Measurements from ENCODE around the gene SPARC. TPM values are rescaled to one million over a fixed set of nuclear protein-coding genes. Genes with fewer than 3 reads are reported as not detected.

SPARC gene
- 15.7 to 25.9 TPM (median 23.0 TPM) in 5 replicates for total RNA-seq (2022; extraction: Qiagen RNA extraction)

GRCh38 chr5:151686674-151687407, at the start of gene SPARC:
Gene SPARC (minus strand): TSS chr5:151686915. CDS start chr5:151676188, 10,727 bp downstream.

Other genes starting within 250 kb of the SPARC start
- gene SLC36A1, start 239.3 kb downstream of the SPARC start, total RNA-seq (2022; extraction: Qiagen RNA extraction): 5.5 to 9.6 TPM (median 8.8 TPM) in 5 replicates
- 0.01 to 0.02 TPM in 2 of 5 replicates, not detected in the others for gene FAT2, start 95.6 kb downstream of the SPARC start, total RNA-seq (2022; extraction: Qiagen RNA extraction)
- 171 to 226 TPM (median 188 TPM) in 5 replicates for gene ATOX1, start 71.7 kb upstream of the SPARC start, total RNA-seq (2022; extraction: Qiagen RNA extraction)
- 126 to 142 TPM (median 140 TPM) in 5 replicates for gene G3BP1, start 85.0 kb upstream of the SPARC start, total RNA-seq (2022; extraction: Qiagen RNA extraction)
- not detected in 5 replicates for gene GLRA1, start 237.9 kb upstream of the SPARC start, total RNA-seq (2022; extraction: Qiagen RNA extraction)

All from A549 treated with dexamethasone at 1 μM for 4 hours (cell line).